Transverse colon (tissue), 4 donors: ENCODE measurements around the gene LILRA5. TPM values are rescaled to one million over a fixed set of nuclear protein-coding genes. Genes with fewer than 3 reads are reported as not detected.
"Not testable (repeated sequence)": the region's sequence is repeated elsewhere in the genome, so short reads cannot be mapped to it uniquely, and the experiment has no call there.

Experiments
- DNase-seq: peaks from one replicate; pipeline ENCODE4 v3.0.0-alpha.2; 2019
- H3K27ac ChIP-seq, 4 donors: fragments of 200-600 bp; sonication (generic); 2 replicates each; pipeline ENCODE4 v1.5.1; 2016 to 2018; ENCODE audit warnings: inconsistent platforms in 4 of 4
- H3K27me3 ChIP-seq: fragments of 200-600 bp; sonication (generic); 2 replicates; pipeline ENCODE4 v1.5.1; 2017; ENCODE audit warnings: inconsistent platforms
- H3K36me3 ChIP-seq, 4 donors: fragments of 200-600 bp; sonication (generic); 2 replicates each; pipeline ENCODE4 v1.5.1; 2017 to 2019; ENCODE audit warnings: inconsistent platforms in 4 of 4
- H3K4me1 ChIP-seq, 4 donors: fragments of 200-600 bp; sonication (generic); 2 replicates each; pipeline ENCODE4 v1.5.1; 2017 to 2020; ENCODE audit warnings: inconsistent platforms in 4 of 4
- H3K4me3 ChIP-seq, 4 donors: fragments of 200-600 bp; sonication (generic); 1 replicate in 1 of 4; 2 replicates in 3 of 4; pipeline versions ENCODE4 v1.5.1 to v1.6.1; 2017 to 2019; ENCODE audit warnings: inconsistent platforms in 4 of 4
- H3K9me3 ChIP-seq, 2 donors: fragments of 200-600 bp; sonication (generic); 2 replicates each; pipeline ENCODE4 v1.5.1; 2017 to 2019; ENCODE audit warnings: inconsistent platforms in 2 of 2
- CTCF ChIP-seq, 5 experiments: fragments of 200-600 bp in 3 of 5; fragments of 450-650 bp in 2 of 5; sonication (generic) in 3 of 5; IDR thresholded peaks; 1 replicate in 2 of 5; 2 replicates in 3 of 5; pipeline ENCODE4 v1.5.1; 2016 to 2017; ENCODE audit warnings: antibody characterized with exemption in 5 of 5, inconsistent platforms in 3 of 5, mild to moderate bottlenecking in 2 of 5, moderate library complexity in 1 of 5
- EP300 ChIP-seq: sonication (generic); formaldehyde crosslinking; IDR thresholded peaks from one replicate; pipeline ENCODE4 v1.6.1; 2017; ENCODE audit warnings: antibody characterized with exemption, low read depth
- POLR2A ChIP-seq: fragments of 450-650 bp; IDR thresholded peaks from one replicate; pipeline ENCODE4 v1.6.1; 2016; ENCODE audit warnings: antibody characterized with exemption, mild to moderate bottlenecking, moderate library complexity
- POLR2AphosphoS5 ChIP-seq, 3 donors: sonication (generic); formaldehyde crosslinking; IDR thresholded peaks; one replicate each; pipeline ENCODE4 v1.6.1; 2016; ENCODE audit warnings: antibody characterized with exemption in 3 of 3
- WGBS, 2 donors: methylation state at CpG; one replicate each; pipeline ENCODE4 v1.1.5; 2018; ENCODE audit warnings: low coverage in 1 of 2; 5-methylcytosine and 5-hydroxymethylcytosine counted together
- in situ Hi-C, 4 donors: fragments of 200-750 bp; cut with MboI; loops; one replicate each; pipeline versions ENCODE4 v1.15.0 to v1.15.1; 2017; ENCODE audit warnings: low sequenced_read_pairs in 3 of 4, low pct_ligation_motif_present in 1 of 4, low pct_unique_long_range_greater_than_20kb in 1 of 4
- intact Hi-C: fragments of 100-400 bp; cut with DNase I; formaldehyde crosslinking; loops from one replicate; pipeline ENCODE4 v1.15.1; 2023; ENCODE audit warnings: low total_unique reads
- total RNA-seq, 4 donors: library from RNA; depleted of rRNA; stranded (reverse); fragments of >200 nt; gene quantifications; one replicate each; pipeline ENCODE4 v1.1.0, GENCODE V29; 2016

Gene LILRA5
- total RNA-seq, 4 donors from 2014 or later, result 1.6 TPM; not detected in 2

DNA sequence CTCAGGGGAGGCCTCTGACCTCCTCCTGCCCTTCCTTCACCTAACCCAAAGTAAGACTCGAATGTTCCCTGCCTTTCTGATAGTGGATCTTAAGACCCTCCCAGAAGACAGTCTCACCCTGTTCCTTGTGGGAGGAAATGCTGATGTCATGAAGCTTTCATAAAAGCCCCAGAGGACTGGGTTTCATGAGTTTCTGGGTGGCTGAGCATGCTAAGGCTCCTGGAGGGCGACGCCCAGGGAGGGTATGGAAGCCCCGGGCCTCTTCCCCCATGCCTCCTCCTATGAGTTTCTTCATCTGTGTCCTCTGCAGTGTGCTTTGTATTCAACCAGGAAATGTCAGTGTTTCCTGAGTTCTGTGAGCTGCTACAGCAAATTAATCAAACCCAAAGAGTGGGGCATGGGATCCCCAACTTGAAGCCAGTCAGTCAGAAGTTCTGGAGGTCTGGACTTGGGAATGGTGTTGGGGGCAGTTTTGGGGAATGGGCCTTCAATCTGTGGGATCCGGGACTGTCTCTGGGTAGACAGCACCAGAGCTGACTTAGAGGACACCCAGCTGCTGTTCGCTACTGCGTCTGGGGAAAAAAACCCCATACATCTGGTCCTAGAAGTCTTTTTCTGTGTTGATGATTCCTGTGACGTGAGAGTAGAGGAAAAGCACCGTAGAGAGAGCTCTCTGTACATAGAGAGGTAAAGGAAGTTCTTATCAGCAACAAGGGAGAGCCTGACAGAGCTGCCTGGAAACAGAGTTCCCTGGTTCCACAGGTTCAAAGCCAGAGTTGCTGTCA, 30.1 kb downstream of the LILRA5 start:
- 51% methylated on average over 9 of the region's 9 CpGs; no CpG with 5 or more reads in 1 of the 2 donors for WGBS, 2 donors
- Histone ChIP-seq H3K27me3 (no peaks in the 10 kb centered on the region), H3K27ac (no peak overlapping the region), H3K4me3 (no peak overlapping the region), H3K9me3 (no peaks in the 10 kb centered on the region), H3K36me3 (no peaks in the 10 kb centered on the region), H3K4me1 (no peaks in the 10 kb centered on the region)
- no peak for DNase-seq
- intact Hi-C loops, result no loop called here
- TF ChIP-seq POLR2AphosphoS5 (IDR thresholded peaks at IDR 0.05), result no peak
- TF ChIP-seq CTCF (IDR thresholded peaks at IDR 0.05), result no peak
- TF ChIP-seq POLR2A, result no peak
- TF ChIP-seq EP300, result no peak
- in situ Hi-C loops, result loop anchor here in 1 of 4 donors (5.0 kb wide), 1 partner anchor 304 kb away; no protein-coding TSS in a partner anchor

GRCh38 chr19:54281729-54282075, 31.3 kb downstream of the LILRA5 start:
- H3K36me3 ChIP-seq, DNase-seq, H3K4me1 ChIP-seq, H3K27ac ChIP-seq, H3K4me3 ChIP-seq, H3K9me3 ChIP-seq, H3K27me3 ChIP-seq, intact Hi-C loops: not testable (repeated sequence)
- in situ Hi-C loops, result loop anchor here in 1 of 4 donors (5.0 kb wide), 1 partner anchor 306 kb away; no protein-coding TSS in a partner anchor
- 73 to 80% methylated on average over 2 to 5 of the region's 5 CpGs for WGBS, 2 donors

GRCh38 chr19:54281007-54281728, 31.8 kb downstream of the LILRA5 start, which contains the start of gene LILRB2:
Gene LILRB2 (minus strand): TSS chr19:54281110. CDS start chr19:54280496, 614 bp downstream.
- WGBS, 2 donors, result 60 to 75% methylated on average over 5 to 12 of the region's 12 CpGs
- in situ Hi-C loops, result loop anchor here in 1 of 4 donors (5.0 kb wide), 1 partner anchor 306 kb away; no protein-coding TSS in a partner anchor
- intact Hi-C loops, result no loop called here
- Histone ChIP-seq H3K36me3 (no peaks in the 10 kb centered on the region), H3K9me3 (no peaks in the 10 kb centered on the region), H3K27ac (peak within 1 kb of the TSS in 3 of 4 donors; percentile 20 to 30 (median 29)), H3K4me3 (no peak within 1 kb of the TSS), H3K27me3 (no peaks in the 10 kb centered on the region), H3K4me1 (no peaks in the 10 kb centered on the region)
- no peak for DNase-seq
- TF ChIP-seq CTCF (IDR thresholded peaks at IDR 0.05), result no peak
- TF ChIP-seq POLR2AphosphoS5 (IDR thresholded peaks at IDR 0.05), result no peak
- no peak for TF ChIP-seq POLR2A
- no peak for TF ChIP-seq EP300

GRCh38 chr19:54280441-54280840, 32.5 kb downstream of the LILRA5 start:
- H3K4me3 ChIP-seq, intact Hi-C loops, H3K4me1 ChIP-seq, H3K27me3 ChIP-seq, H3K9me3 ChIP-seq, DNase-seq, H3K36me3 ChIP-seq: not testable (repeated sequence)
- WGBS, 2 donors, result 56 to 63% methylated on average over 3 to 10 of the region's 10 CpGs
- in situ Hi-C loops, result loop anchor here in 1 of 4 donors (5.0 kb wide), 1 partner anchor 307 kb away; no protein-coding TSS in a partner anchor
- peak overlapping the region in 3 of 4 donors; percentile 20 to 30 (median 29) for H3K27ac ChIP-seq

DNA sequence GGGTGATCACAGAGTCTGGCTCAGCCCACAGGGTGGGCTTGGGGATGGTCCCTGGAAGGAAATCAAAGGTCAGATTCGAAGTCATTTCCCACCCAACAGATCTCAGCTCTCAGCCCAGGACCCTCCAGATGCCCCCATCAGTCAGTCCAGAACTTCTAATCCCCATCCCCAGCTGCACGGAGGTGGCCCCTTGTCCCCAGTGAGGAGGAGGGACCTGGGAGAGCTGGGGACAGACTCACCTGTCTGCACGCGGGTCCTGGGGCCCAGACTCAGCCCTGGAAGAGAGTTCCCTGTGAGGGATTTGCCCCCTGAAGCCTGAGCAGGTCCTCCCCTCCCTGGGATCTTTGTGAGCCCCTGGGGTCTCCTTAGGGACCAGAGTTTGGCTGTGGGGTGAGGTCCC, 32.9 kb downstream of the LILRA5 start:
- H3K4me3 ChIP-seq, H3K9me3 ChIP-seq, DNase-seq, intact Hi-C loops, H3K36me3 ChIP-seq, H3K4me1 ChIP-seq, H3K27me3 ChIP-seq: not testable (repeated sequence)
- WGBS, 2 donors, result 28% methylated on average over 4 of the region's 4 CpGs; no CpG with 5 or more reads in 1 of the 2 donors
- in situ Hi-C loops, result loop anchor here in 1 of 4 donors (5.0 kb wide), 1 partner anchor 307 kb away; no protein-coding TSS in a partner anchor
- H3K27ac ChIP-seq, result peak overlapping the region in 1 of 4 donors; percentile 20
